Mesangial cell (primary cell): ENCODE measurements around the gene NDUFA8. TPM values are rescaled to one million over a fixed set of nuclear protein-coding genes. Genes with fewer than 3 reads are reported as not detected.

Experiments used
- total RNA-seq: library from RNA; depleted of rRNA; stranded (reverse); fragments of >200 nt; gene quantifications from 2 replicates; pipeline ENCODE4 v1.2.3, GENCODE V29; 2015

The NDUFA8 gene
- 24.9 and 35.7 TPM in 2 replicates for total RNA-seq

GRCh38 chr9:122159026-122159924 lies at the start of gene NDUFA8, which contains the start of gene MORN5:
NDUFA8 (minus strand) TSS chr9:122159779; CDS start chr9:122159677, 102 bp downstream.
MORN5 (plus strand) TSS chr9:122159908; CDS start chr9:122159973, 65 bp downstream.

Other genes starting within 250 kb of the NDUFA8 start
- gene TTLL11, start 66.5 kb downstream of the NDUFA8 start, total RNA-seq, result 2.0 and 2.8 TPM in 2 replicates
- not detected in 2 replicates for gene MORN5, start 129 bp upstream of the NDUFA8 start, total RNA-seq
- gene LHX6, start 69.2 kb upstream of the NDUFA8 start, total RNA-seq, result under 0.01 and 0.13 TPM in 2 replicates
- gene RBM18, start 105.1 kb upstream of the NDUFA8 start, total RNA-seq, result 6.2 and 9.0 TPM in 2 replicates
- 24.7 and 31.3 TPM in 2 replicates for gene MRRF, start 105.1 kb upstream of the NDUFA8 start, total RNA-seq
- 0.16 and 1.4 TPM in 2 replicates for gene PTGS1, start 211.2 kb upstream of the NDUFA8 start, total RNA-seq